ENCODE data around the gene UTS2B.

The UTS2B gene

GRCh38 chr3:191269289-191270085 lies 60.8 kb downstream of the UTS2B start:
- DNase-seq: no peak

GRCh38 chr3:191268737-191269136 lies 61.6 kb downstream of the UTS2B start:
- no peak for DNase-seq

GRCh38 chr3:191263850-191264249 lies 66.5 kb downstream of the UTS2B start:
- no peak for DNase-seq

- DNase-seq: no peak
These were observed 67.0 kb downstream of the UTS2B start for GRCh38 chr3:191263365-191263764.

GRCh38 chr3:191262650-191263049 lies 67.7 kb downstream of the UTS2B start:
- no peak for DNase-seq

GRCh38 chr3:191261304-191261638 lies 69.1 kb downstream of the UTS2B start:
- DNase-seq: no peak

- DNase-seq: no peak
These were observed 69.7 kb downstream of the UTS2B start for GRCh38 chr3:191260431-191261303.

GRCh38 chr3:191259486-191259885 lies 70.8 kb downstream of the UTS2B start:
- no peak for DNase-seq

- DNase-seq: no peak
These were observed 73.0 kb downstream of the UTS2B start for GRCh38 chr3:191257286-191257685.

- no peak for DNase-seq
These were observed 73.9 kb downstream of the UTS2B start for GRCh38 chr3:191256405-191256804.

- DNase-seq: no peak
These were observed 75.2 kb downstream of the UTS2B start for GRCh38 chr3:191255156-191255555.

GRCh38 chr3:191254098-191254873 lies 76.0 kb downstream of the UTS2B start:
- DNase-seq: no peak

- no peak for DNase-seq
These were observed 77.1 kb downstream of the UTS2B start for GRCh38 chr3:191253089-191253799.

GRCh38 chr3:191246630-191247029 lies 83.7 kb downstream of the UTS2B start:
- DNase-seq: no peak

GRCh38 chr3:191246034-191246433 lies 84.3 kb downstream of the UTS2B start:
- DNase-seq: peak; percentile 12

GRCh38 chr3:191244242-191244867 lies 86.0 kb downstream of the UTS2B start:
- DNase-seq: no peak

GRCh38 chr3:191240486-191240885 lies 89.8 kb downstream of the UTS2B start:
- no peak for DNase-seq

- no peak for DNase-seq
These were observed 90.8 kb downstream of the UTS2B start for GRCh38 chr3:191239407-191240031.

- no peak for DNase-seq
These were observed 92.0 kb downstream of the UTS2B start for GRCh38 chr3:191238321-191238817.

GRCh38 chr3:191237047-191237882 lies 93.1 kb downstream of the UTS2B start:
- no peak for DNase-seq

- DNase-seq: no peak
These were observed 93.7 kb downstream of the UTS2B start for GRCh38 chr3:191236646-191237045.
